Loucy (cell line): ENCODE results near the gene ROM1.

ENCODE experiments used
- H2AFZ ChIP-seq: fragments of 200-600 bp; sonication (generic); 2 replicates; pipeline ENCODE4 v1.6.0; 2016; ENCODE audit warnings: antibody characterized with exemption, mild to moderate bottlenecking, low read length, moderate library complexity
- H3F3A ChIP-seq: fragments of 200-600 bp; 2 replicates; pipeline ENCODE4 v1.6.0; 2016; ENCODE audit warnings: antibody characterized with exemption, low read depth, mild to moderate bottlenecking
- H3K27me3 ChIP-seq: fragments of 200-600 bp; sonication (generic); 2 replicates; pipeline ENCODE4 v1.6.1; 2014; ENCODE audit warnings: low read length, mild to moderate bottlenecking; ENCODE audit not compliant: insufficient read depth, poor library complexity, severe bottlenecking
- H3K36me3 ChIP-seq: fragments of 200-600 bp; sonication (generic); 2 replicates; pipeline ENCODE4 v1.6.1; 2016; ENCODE audit warnings: low read length; ENCODE audit not compliant: insufficient read depth
- H3K4me1 ChIP-seq: fragments of 200-600 bp; sonication (generic); 2 replicates; pipeline ENCODE4 v1.5.1; 2014; ENCODE audit warnings: low read length, mild to moderate bottlenecking; ENCODE audit not compliant: insufficient read depth, poor library complexity, severe bottlenecking
- H3K4me2 ChIP-seq: fragments of 200-600 bp; sonication (generic); 2 replicates; pipeline ENCODE4 v1.6.0; 2014; ENCODE audit warnings: antibody characterized with exemption, low read length, low read depth, mild to moderate bottlenecking; ENCODE audit not compliant: poor library complexity, severe bottlenecking
- H3K4me3 ChIP-seq: fragments of 200-600 bp; sonication (generic); 2 replicates; pipeline ENCODE4 v1.5.1; 2014; ENCODE audit warnings: low read length, mild to moderate bottlenecking, mixed read lengths; ENCODE audit not compliant: poor library complexity, severe bottlenecking
- H3K79me2 ChIP-seq: fragments of 200-600 bp; sonication (generic); 2 replicates; pipeline ENCODE4 v1.6.1; 2014; ENCODE audit warnings: low read length; ENCODE audit not compliant: insufficient read depth
- H3K9ac ChIP-seq: fragments of 200-600 bp; sonication (generic); 2 replicates; pipeline ENCODE4 v1.6.0; 2014; ENCODE audit warnings: mild to moderate bottlenecking, low read depth, low read length, moderate library complexity; ENCODE audit not compliant: poor library complexity, severe bottlenecking
- H3K9me2 ChIP-seq: fragments of 200-600 bp; sonication (generic); replicated peaks from 2 replicates; pipeline ENCODE4 v1.6.1; 2016; ENCODE audit warnings: low read depth, low read length, mixed read lengths
- H3K9me3 ChIP-seq: fragments of 200-600 bp; sonication (generic); 2 replicates; pipeline ENCODE4 v1.6.1; 2014; ENCODE audit warnings: mild to moderate bottlenecking, antibody characterized with exemption, low read length, low read depth; ENCODE audit not compliant: insufficient read depth
- H4K20me1 ChIP-seq: fragments of 200-600 bp; sonication (generic); 2 replicates; pipeline ENCODE4 v1.6.0; 2014; ENCODE audit warnings: antibody characterized with exemption, low read length, mild to moderate bottlenecking; ENCODE audit not compliant: insufficient read depth, poor library complexity, severe bottlenecking
- CTCF ChIP-seq: fragments of 200-600 bp; sonication (generic); conservative IDR thresholded peaks from 2 replicates; pipeline ENCODE4 v1.5.1; 2014; ENCODE audit warnings: mild to moderate bottlenecking, antibody characterized with exemption, low read length
- EZH2phosphoT487 ChIP-seq: fragments of 200-600 bp; IDR thresholded peaks from 2 replicates; pipeline ENCODE4 v1.6.1; 2018; ENCODE audit warnings: antibody characterized with exemption, mild to moderate bottlenecking, moderate library complexity, borderline replicate concordance

The ROM1 gene

DNA sequence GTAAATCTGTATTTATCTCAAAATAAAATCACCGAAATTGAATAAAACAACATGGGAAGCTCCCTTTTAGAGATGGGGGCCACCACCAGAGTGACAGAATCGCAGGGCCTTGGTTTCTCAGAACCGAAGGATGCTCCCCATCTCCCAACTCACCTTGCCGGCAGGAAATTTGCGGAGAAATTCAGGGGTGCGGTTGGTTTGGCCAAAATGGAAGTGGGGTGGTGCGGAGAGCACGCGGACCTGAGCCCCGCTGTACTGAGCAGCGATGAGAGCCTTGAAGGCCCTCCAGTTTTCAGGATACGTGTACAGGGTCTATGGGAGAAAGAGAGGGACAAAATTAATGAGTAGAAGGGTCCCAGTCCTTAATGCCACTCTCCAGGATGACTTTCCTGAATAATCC is 40.6 kb upstream of the ROM1 start:
- no peaks in the 10 kb centered on the region for H3K9me2 ChIP-seq
- H3K4me1 ChIP-seq: peaks cover 49% of the 10 kb centered on the region
- H2AFZ ChIP-seq: no peak overlapping the region
- peaks cover 56% of the 10 kb centered on the region for H4K20me1 ChIP-seq
- H3K27me3 ChIP-seq: peaks cover 7% of the 10 kb centered on the region
- H3K36me3 ChIP-seq: peaks cover 54% of the 10 kb centered on the region; the same call in 1 of the 2 replicates
- H3K4me3 ChIP-seq: peak overlapping the region; percentile 100
- no peak for TF ChIP-seq EZH2phosphoT487
- TF ChIP-seq CTCF: no peak
- H3K9me3 ChIP-seq: no peaks in the 10 kb centered on the region
- peak overlapping the region; percentile 88 for H3K4me2 ChIP-seq
- peaks cover 73% of the 10 kb centered on the region for H3K79me2 ChIP-seq
- H3F3A ChIP-seq: no peaks in the 10 kb centered on the region
- H3K9ac ChIP-seq: peak overlapping the region; percentile 92

DNA sequence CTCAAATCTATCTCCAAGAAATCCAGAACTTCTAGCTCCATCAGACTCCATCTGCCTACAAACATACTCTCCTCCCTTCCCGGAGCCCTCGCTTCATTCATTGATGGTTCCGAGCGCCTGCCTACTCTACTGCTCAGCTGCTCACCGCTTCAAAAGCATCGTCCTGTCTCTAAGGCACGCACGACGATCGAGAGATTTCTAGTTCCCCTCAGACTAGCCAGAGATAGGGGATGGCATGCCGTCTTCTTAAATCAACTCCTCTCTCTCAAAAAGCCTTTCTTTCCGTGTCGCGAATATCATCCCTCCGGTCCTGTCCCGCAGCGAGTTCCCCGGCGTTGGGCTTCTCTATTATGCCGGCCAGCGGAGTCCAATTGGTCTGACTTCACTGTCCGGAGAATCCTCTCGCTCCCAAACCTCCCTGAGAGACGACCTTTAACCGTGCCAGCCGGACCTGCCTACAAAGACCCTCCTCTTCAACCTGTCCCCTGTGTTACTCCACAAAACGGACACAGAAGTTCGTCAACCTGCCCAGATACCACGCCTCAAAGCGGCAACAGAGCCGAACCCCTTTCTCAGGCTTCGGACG is 40.0 kb upstream of the ROM1 start:
- Histone ChIP-seq H3F3A (no peaks in the 10 kb centered on the region), H3K4me1 (peaks cover 45% of the 10 kb centered on the region), H3K27me3 (peaks cover 7% of the 10 kb centered on the region), H2AFZ (peak overlapping the region; percentile 72), H3K9me3 (no peaks in the 10 kb centered on the region), H3K9ac (peak overlapping the region; percentile 92), H3K4me3 (peak overlapping the region; percentile 100), H3K9me2 (no peaks in the 10 kb centered on the region), H3K79me2 (peaks cover 67% of the 10 kb centered on the region), H3K4me2 (peak overlapping the region; percentile 88), H3K36me3 (peaks cover 51% of the 10 kb centered on the region; the same call in 1 of the 2 replicates), H4K20me1 (peaks cover 51% of the 10 kb centered on the region)
- no peak for TF ChIP-seq EZH2phosphoT487
- TF ChIP-seq CTCF: no peak

- Histone ChIP-seq H3K79me2 (peaks cover 61% of the 10 kb centered on the region), H3K4me2 (peak within 1 kb of the TSS; percentile 93), H3F3A (no peaks in the 10 kb centered on the region), H3K36me3 (peaks cover 54% of the 10 kb centered on the region; the same call in 1 of the 2 replicates), H3K9me2 (no peaks in the 10 kb centered on the region), H3K9me3 (no peaks in the 10 kb centered on the region), H3K27me3 (peaks cover 7% of the 10 kb centered on the region), H3K4me3 (peak within 1 kb of the TSS; percentile 100), H3K9ac (peak within 1 kb of the TSS; percentile 92), H3K4me1 (peaks cover 45% of the 10 kb centered on the region), H4K20me1 (peaks cover 45% of the 10 kb centered on the region), H2AFZ (peak within 1 kb of the TSS; percentile 94)
- no peak for TF ChIP-seq CTCF
- TF ChIP-seq EZH2phosphoT487: no peak
Measured at GRCh38 chr11:62573592-62574362, 39.3 kb upstream of the ROM1 start, which contains the start of gene EEF1G. EEF1G (minus strand) TSS chr11:62573891; CDS start chr11:62573842, 49 bp downstream.
